PC-3 (cell line): ENCODE data around the gene DRC3.

Experiments
- EZH2 ChIP-seq: fragments of 300-600 bp; sonication (generic); IDR thresholded peaks from one replicate; pipeline ENCODE4 v1.6.1; 2017; ENCODE audit warnings: antibody characterized with exemption, mild to moderate bottlenecking, low read length; ENCODE audit not compliant: unreplicated experiment
- EZH2phosphoT487 ChIP-seq: fragments of 300-600 bp; sonication (generic); IDR thresholded peaks from 2 replicates; pipeline ENCODE4 v1.6.1; 2018; ENCODE audit warnings: mild to moderate bottlenecking, antibody characterized with exemption, low read length, borderline replicate concordance
- TF ChIP-seq, protein P1 (sequence below): fragments of 300-600 bp; sonication (generic); conservative IDR thresholded peaks from 2 replicates; pipeline ENCODE4 v1.5.1; 2017; ENCODE audit warnings: antibody characterized with exemption, low read depth, mild to moderate bottlenecking, low read length

GRCh38 chr17:17978481-17979424 is 6.1 kb downstream of the DRC3 start:
- TF ChIP-seq, protein P1, sequence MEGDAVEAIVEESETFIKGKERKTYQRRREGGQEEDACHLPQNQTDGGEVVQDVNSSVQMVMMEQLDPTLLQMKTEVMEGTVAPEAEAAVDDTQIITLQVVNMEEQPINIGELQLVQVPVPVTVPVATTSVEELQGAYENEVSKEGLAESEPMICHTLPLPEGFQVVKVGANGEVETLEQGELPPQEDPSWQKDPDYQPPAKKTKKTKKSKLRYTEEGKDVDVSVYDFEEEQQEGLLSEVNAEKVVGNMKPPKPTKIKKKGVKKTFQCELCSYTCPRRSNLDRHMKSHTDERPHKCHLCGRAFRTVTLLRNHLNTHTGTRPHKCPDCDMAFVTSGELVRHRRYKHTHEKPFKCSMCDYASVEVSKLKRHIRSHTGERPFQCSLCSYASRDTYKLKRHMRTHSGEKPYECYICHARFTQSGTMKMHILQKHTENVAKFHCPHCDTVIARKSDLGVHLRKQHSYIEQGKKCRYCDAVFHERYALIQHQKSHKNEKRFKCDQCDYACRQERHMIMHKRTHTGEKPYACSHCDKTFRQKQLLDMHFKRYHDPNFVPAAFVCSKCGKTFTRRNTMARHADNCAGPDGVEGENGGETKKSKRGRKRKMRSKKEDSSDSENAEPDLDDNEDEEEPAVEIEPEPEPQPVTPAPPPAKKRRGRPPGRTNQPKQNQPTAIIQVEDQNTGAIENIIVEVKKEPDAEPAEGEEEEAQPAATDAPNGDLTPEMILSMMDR = no peak
- TF ChIP-seq EZH2 (no peak), EZH2phosphoT487 (no peak)
